GM10847 (cell line): ENCODE results near the gene AMOTL1.

Experiments
- POLR2A ChIP-seq: IDR thresholded peaks from 2 replicates; pipeline ENCODE4 v1.6.1; 2011; ENCODE audit not compliant: insufficient read length; ENCODE audit errors: extremely low read depth

The AMOTL1 gene

DNA sequence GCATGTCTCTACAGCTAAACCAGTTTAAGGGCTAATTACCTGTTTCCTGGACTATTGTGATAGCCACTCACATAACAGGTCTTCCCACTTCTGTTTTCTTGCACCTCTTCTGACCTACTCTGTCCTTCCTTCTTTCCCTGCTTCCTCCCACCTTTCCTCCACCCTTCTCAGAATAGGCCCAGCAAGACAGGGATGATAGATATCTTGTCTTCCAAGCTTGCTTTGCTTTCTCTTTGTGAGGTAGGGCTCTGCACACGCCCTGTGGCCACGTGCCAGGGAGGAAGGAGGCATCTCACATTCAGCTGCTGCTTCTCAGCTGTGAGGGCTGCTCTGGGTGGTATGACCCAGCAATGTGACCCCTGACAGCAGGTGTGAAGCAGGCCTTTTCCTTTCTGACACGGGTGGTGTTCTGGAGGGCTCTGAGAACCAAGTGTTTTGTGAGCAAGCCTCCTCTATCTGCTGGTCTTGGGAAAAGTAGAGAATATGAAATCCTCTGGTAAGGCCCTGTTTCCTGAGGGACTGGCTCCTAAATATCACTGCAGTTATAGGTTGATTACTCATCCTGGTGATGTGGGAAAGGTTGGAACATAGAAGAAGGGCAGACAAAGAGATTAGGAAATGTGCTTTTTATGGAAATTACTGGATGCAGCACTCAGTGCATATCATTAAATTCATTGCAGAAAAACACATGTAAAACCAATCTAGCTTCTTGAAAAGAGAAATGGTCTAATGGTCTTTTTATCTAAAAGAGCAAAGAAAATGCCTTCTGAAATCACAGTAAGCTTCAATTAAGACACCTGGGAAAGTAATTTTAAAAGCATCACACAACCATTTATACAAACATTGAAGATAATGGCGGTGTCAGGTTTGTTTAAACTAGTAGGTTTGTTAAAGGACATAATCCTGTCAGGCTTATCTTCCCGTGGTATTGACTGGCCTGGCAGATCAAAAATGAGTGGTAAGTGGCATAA, 8.5 kb downstream of the AMOTL1 start:
- no peak for TF ChIP-seq POLR2A

- TF ChIP-seq POLR2A: no peak
Observed at GRCh38 chr11:94780432-94780831, 12.3 kb downstream of the AMOTL1 start.

DNA sequence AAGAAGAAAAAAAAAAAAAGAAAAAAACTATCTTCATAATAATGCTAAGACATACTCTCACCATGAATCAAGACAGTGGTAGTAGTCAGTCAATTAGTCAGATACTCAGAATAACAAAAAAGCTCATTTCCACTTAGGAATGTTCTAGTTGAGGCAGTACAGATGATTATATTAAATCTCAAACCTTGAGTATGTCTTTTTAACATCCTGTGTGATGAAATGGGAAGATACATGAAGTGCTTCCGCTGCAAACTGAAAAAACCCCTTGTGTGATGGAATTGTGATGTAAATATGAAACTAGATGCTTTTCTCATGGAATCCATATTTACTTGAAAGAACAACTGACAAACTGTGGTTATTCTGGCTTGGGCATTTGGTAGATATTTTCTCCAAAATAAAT, 13.7 kb downstream of the AMOTL1 start:
- no peak for TF ChIP-seq POLR2A

DNA sequence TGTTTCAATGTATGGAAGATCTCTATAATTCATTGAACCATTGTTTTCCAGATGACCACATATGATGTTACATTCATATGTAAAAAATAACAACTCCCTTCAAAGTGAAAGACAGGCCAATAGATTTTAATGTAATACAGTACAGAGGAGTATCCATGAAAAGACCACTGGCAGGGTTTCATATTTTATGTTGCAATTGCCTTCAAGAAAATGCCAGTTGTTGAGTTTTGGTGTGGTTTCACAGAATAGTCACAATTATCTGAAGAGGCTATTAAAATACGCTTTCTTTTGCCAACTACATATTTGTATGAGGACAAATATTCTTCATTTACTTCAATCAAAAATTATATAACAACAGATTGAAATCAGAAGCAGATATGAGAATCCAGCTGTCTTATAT, 14.3 kb downstream of the AMOTL1 start:
- no peak for TF ChIP-seq POLR2A

DNA sequence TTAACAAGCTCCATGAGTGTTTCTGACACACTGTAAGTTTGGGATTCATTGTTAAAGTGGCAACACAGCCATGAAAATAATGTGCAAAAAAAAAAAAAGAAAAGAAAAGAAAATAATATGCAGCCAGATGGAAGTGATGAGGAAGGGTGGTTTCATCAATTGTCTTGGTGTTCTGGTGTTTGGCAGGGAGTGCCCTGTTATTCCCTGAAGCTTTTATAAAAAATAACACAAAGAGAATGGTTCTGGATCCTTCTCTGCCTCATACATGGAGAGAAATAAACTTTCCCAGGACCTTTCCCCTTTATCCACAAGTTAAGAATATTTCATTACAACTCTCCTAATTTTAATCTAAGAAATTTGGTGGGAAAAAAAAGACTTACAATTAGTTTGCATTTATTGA, 16.7 kb downstream of the AMOTL1 start:
- TF ChIP-seq POLR2A: no peak

- TF ChIP-seq POLR2A: no peak
Observed at GRCh38 chr11:94785509-94785908, 17.4 kb downstream of the AMOTL1 start.

DNA sequence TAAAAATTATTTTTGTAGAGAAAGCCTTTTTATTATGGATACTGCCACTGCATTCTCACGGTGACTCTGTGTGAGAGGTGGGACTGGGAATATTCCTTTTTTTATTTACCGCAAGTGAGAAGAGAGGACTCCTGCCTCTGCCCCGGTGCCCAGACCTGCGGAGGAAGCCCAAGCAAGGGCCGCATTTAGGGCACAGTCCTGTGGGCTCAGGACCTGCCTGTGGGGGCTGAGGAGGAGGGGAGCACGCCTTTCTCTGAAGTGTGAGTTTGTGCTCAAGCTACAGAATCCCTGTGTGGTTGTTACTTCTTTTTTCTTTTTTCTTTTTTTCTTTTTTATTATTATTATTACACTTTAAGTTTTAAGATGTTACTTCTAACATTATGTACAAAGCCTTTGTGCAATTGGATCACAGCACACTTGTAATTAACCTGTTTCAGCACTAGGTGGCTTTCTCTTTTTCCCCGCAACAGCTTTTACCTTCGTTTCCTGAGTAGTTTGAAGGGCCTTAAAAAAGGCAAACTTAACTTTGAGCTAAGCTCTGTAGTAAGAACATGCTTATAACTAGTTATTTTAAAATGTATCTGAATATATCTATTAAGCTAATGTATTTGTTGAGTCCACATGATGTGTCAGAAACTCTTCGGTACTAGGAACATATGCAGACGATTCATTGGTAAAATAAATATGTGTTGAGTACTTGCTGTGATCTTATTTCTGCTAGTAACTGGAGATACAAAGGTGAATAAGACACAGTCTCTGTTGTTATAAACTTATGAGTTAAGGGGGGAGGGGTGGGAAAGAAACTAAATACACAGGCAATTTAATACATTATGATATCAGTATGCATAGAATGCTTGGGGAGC, 18.3 kb downstream of the AMOTL1 start:
- no peak for TF ChIP-seq POLR2A

DNA sequence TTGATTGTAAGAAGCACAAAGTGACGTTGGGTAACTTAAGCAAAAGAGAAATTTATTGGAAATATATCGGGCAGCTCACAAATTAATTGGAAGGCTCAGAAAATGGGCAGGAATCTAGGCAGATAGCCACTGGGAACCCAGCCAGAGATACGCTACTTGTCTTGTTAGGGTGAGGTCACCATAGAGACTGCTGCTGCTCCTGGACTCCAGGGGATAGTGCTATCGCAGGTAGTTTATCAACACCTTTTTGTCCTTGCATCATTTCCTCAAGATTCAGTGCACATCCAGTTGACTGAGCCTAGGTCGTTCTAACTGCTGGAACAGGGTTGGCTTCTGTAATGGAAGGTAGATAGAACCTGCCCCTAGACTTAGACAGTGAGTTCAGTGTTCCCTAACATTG, 19.6 kb downstream of the AMOTL1 start:
- TF ChIP-seq POLR2A: no peak

- TF ChIP-seq POLR2A: no peak
Observed at GRCh38 chr11:94788396-94788795, 20.2 kb downstream of the AMOTL1 start.

DNA sequence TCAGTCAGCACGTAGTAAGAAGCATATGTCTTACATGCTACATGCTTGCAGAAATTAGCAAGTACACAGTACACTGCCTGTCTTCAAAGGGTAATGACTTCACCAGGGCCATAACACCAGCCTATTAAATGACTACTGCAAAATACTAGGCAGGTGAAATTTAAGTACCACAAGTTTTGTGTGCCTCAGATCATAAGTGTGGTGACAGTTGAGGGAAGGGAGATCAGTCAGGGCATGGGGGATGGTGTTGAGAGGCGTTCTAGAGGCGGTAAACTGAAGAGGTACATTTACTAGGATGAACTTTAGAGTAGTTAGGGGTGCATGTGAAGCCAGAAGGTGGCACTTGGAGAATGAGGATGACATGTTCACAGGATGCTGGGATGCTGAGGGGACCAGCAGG, 22.0 kb downstream of the AMOTL1 start:
- no peak for TF ChIP-seq POLR2A

DNA sequence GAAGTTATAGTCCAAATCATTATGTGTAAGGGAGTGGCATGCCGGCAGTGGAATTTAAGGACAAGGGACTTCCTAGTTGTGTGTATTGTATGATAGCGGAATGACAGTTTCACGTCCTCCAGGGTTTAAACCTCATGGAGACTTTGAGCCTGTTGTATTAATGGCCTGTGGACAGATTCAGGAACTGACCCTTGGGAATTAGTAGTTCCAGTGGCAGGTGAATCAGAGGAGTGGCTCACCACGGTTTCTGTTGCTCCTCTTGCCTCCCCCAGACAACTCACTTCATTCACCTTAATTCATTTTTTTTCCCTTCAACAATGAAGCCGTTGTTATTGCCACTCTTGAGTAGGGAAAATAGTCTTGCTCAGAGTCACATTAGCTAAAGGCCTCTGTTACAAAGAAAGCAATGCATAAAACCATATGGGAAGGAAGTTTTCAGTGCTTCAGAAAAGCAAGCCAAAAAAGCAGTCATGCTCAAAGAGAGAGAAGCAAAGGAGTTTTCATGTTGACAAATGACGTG, 22.6 kb downstream of the AMOTL1 start:
- TF ChIP-seq POLR2A: no peak

- no peak for TF ChIP-seq POLR2A
Observed at GRCh38 chr11:94791216-94791889, 23.2 kb downstream of the AMOTL1 start.

- TF ChIP-seq POLR2A: no peak
Observed at GRCh38 chr11:94792451-94792850, 24.3 kb downstream of the AMOTL1 start.

- TF ChIP-seq POLR2A: no peak
Observed at GRCh38 chr11:94793002-94793401, 24.8 kb downstream of the AMOTL1 start.

- no peak for TF ChIP-seq POLR2A
Observed at GRCh38 chr11:94793822-94794221, 25.7 kb downstream of the AMOTL1 start.

- TF ChIP-seq POLR2A: no peak
Observed at GRCh38 chr11:94794287-94795168, 26.4 kb downstream of the AMOTL1 start.
